SK-N-SH (cell line): ENCODE measurements around the gene FBXL7. TPM values are rescaled to one million over a fixed set of nuclear protein-coding genes. Genes with fewer than 3 reads are reported as not detected.

Source experiments
- CTCF ChIA-PET: fragments of 300-600, 350-600 bp; formaldehyde crosslinking; extraction: SDS; loops from one replicate; lab custom pipeline; 2021; lab: Yijun Ruan, JAX
- POLR2A ChIA-PET: fragments of 350-600 bp; sonication (Branson Sonifier 250); formaldehyde crosslinking; extraction: SDS; loops from one replicate; lab custom pipeline; 2020; ENCODE audit warnings: antibody characterized with exemption, inconsistent platforms; lab: Yijun Ruan, JAX
- DNase-seq: peaks from one replicate; pipeline ENCODE4 v3.0.0; 2012
- H2AFZ ChIP-seq: fragments of 200-600 bp; sonication (generic); 2 replicates; pipeline ENCODE4 v1.8.1; 2016; ENCODE audit warnings: antibody characterized with exemption, mild to moderate bottlenecking, low read depth
- H3F3A ChIP-seq: fragments of 200-600 bp; sonication (generic); replicated peaks from 2 replicates; pipeline ENCODE3; 2016; ENCODE audit warnings: antibody characterized with exemption, mild to moderate bottlenecking; ENCODE audit not compliant: insufficient read depth
- H3K27ac ChIP-seq, 2 experiments: fragments of 200-500 bp in 1 of 2; fragments of 200-600 bp in 1 of 2; sonication (Bioruptor generic) in 1 of 2; sonication (generic), shearing (Covaris generic) in 1 of 2; 2 replicates each; pipeline versions ENCODE4 v1.5.1 to v1.6.1; 2014 to 2016; ENCODE audit warnings: low read depth in 2 of 2, inconsistent platforms in 1 of 2, low read length in 1 of 2, mild to moderate bottlenecking in 1 of 2, mixed read lengths in 1 of 2
- H3K27me3 ChIP-seq: fragments of 200-600 bp; sonication (generic), shearing (Covaris generic); 2 replicates; pipeline ENCODE4 v1.6.1; 2016; ENCODE audit warnings: mixed run types; ENCODE audit not compliant: insufficient read depth
- H3K36me3 ChIP-seq, 2 experiments: fragments of 200-500 bp in 1 of 2; fragments of 200-600 bp in 1 of 2; sonication (Bioruptor generic) in 1 of 2; sonication (generic) in 1 of 2; replicated peaks in 1 of 2; 2 replicates each; pipeline versions ENCODE3 to v1.5.1; 2014 to 2016; ENCODE audit warnings: low read length in 1 of 2, mild to moderate bottlenecking in 1 of 2; ENCODE audit not compliant: insufficient read depth in 2 of 2, control insufficient read depth in 1 of 2
- H3K4me1 ChIP-seq, 2 experiments: fragments of 200-500 bp in 1 of 2; fragments of 200-600 bp in 1 of 2; sonication (Bioruptor generic) in 1 of 2; sonication (generic), shearing (Covaris generic) in 1 of 2; 2 replicates each; pipeline versions ENCODE4 v1.5.1 to v1.6.1; 2014 to 2016; ENCODE audit warnings: low read depth in 1 of 2, low read length in 1 of 2, mixed run types in 1 of 2; ENCODE audit not compliant: insufficient read depth in 2 of 2, control insufficient read depth in 1 of 2
- H3K4me2 ChIP-seq: fragments of 200-600 bp; sonication (generic), shearing (Covaris generic); 2 replicates; pipeline ENCODE4 v1.6.1; 2017; ENCODE audit warnings: mixed run types
- H3K4me3 ChIP-seq, 2 experiments: fragments of 200-500 bp in 1 of 2; fragments of 200-600 bp in 1 of 2; sonication (Bioruptor generic) in 1 of 2; sonication (generic), shearing (Covaris generic) in 1 of 2; 2 replicates each; pipeline versions ENCODE4 v1.5.1 to v1.8.1; 2014 to 2016; ENCODE audit warnings: low read depth in 2 of 2, inconsistent platforms in 1 of 2, low read length in 1 of 2, mild to moderate bottlenecking in 1 of 2, mixed read lengths in 1 of 2, moderate library complexity in 1 of 2
- H3K79me2 ChIP-seq: fragments of 200-600 bp; sonication (generic); 2 replicates; pipeline ENCODE4 v1.8.1; 2017; ENCODE audit warnings: mild to moderate bottlenecking; ENCODE audit not compliant: insufficient read depth
- H3K9ac ChIP-seq: fragments of 200-600 bp; sonication (generic); 2 replicates; pipeline ENCODE4 v1.6.1; 2017; ENCODE audit warnings: mixed run types
- H3K9me2 ChIP-seq: fragments of 200-600 bp; sonication (generic); 2 replicates; pipeline ENCODE4 v1.6.1; 2017; ENCODE audit warnings: mixed run types
- H3K9me3 ChIP-seq: fragments of 200-600 bp; sonication (generic); 2 replicates; pipeline ENCODE4 v1.6.1; 2017; ENCODE audit warnings: mixed run types, mild to moderate bottlenecking, moderate library complexity
- H4K20me1 ChIP-seq: fragments of 200-600 bp; sonication (generic); 2 replicates; pipeline ENCODE4 v1.6.1; 2017; ENCODE audit warnings: mild to moderate bottlenecking, mixed run types; ENCODE audit not compliant: insufficient read depth
- CHD2 ChIP-seq: fragments of 150-350 bp; IDR thresholded peaks from 2 replicates; pipeline ENCODE4 v1.6.1; 2018; ENCODE audit warnings: low read length; ENCODE audit not compliant: partially characterized antibody
- CTCF ChIP-seq: fragments of 200-600 bp; sonication (generic); IDR thresholded peaks from 2 replicates; pipeline ENCODE4 v1.6.1; 2017; ENCODE audit warnings: antibody characterized with exemption, mild to moderate bottlenecking, moderate library complexity
- FOXJ3 ChIP-seq: sonication (generic); formaldehyde crosslinking; IDR thresholded peaks from 2 replicates; pipeline ENCODE4 v1.5.1; 2020; ENCODE audit warnings: mild to moderate bottlenecking, missing genetic modification reagents
- FOXM1 ChIP-seq: IDR thresholded peaks from 2 replicates; pipeline ENCODE4 v1.4.0; 2012; ENCODE audit warnings: low read depth, mild to moderate bottlenecking
- GABPA ChIP-seq: IDR thresholded peaks from 2 replicates; pipeline ENCODE4 v1.4.0; 2012; ENCODE audit warnings: low read depth, mild to moderate bottlenecking
- GATA2 ChIP-seq: sonication (generic); formaldehyde crosslinking; IDR thresholded peaks from 2 replicates; pipeline ENCODE4 v1.5.0; 2020; ENCODE audit warnings: mild to moderate bottlenecking, missing genetic modification reagents
- JUND ChIP-seq: IDR thresholded peaks from 2 replicates; pipeline ENCODE4 v1.4.0; 2012
- MAX ChIP-seq: IDR thresholded peaks from 2 replicates; pipeline ENCODE4 v1.4.0; 2012; ENCODE audit warnings: low read depth
- MXI1 ChIP-seq: IDR thresholded peaks from 2 replicates; pipeline ENCODE4 v1.6.1; 2012; ENCODE audit warnings: mild to moderate bottlenecking, low read depth, low read length, improper control_type of control experiment
- NFIC ChIP-seq: IDR thresholded peaks from 2 replicates; pipeline ENCODE4 v1.4.0; 2012; ENCODE audit warnings: borderline replicate concordance
- NRF1 ChIP-seq: IDR thresholded peaks from 2 replicates; pipeline ENCODE4 v1.6.1; 2012; ENCODE audit warnings: low read depth, mild to moderate bottlenecking, low read length
- PBX3 ChIP-seq: IDR thresholded peaks from 2 replicates; pipeline ENCODE4; 2012
- POLR2AphosphoS5 ChIP-seq: IDR thresholded peaks from 2 replicates; pipeline ENCODE4 v1.6.1; 2012; ENCODE audit warnings: low read depth, low read length
- REST ChIP-seq: IDR thresholded peaks from 2 replicates; pipeline ENCODE4 v1.6.1; 2012; ENCODE audit warnings: mild to moderate bottlenecking, low read depth, low read length, moderate library complexity
- RXRA ChIP-seq: IDR thresholded peaks from 2 replicates; pipeline ENCODE4 v1.4.0; 2012; ENCODE audit warnings: low read depth, mild to moderate bottlenecking, borderline replicate concordance
- SMC3 ChIP-seq: IDR thresholded peaks from 2 replicates; pipeline ENCODE4 v1.6.1; 2012; ENCODE audit warnings: low read depth, low read length, improper control_type of control experiment
- USF1 ChIP-seq: IDR thresholded peaks from 2 replicates; pipeline ENCODE4 v1.4.0; 2012; ENCODE audit warnings: low read depth, borderline replicate concordance
- ZBTB33 ChIP-seq: IDR thresholded peaks from 2 replicates; pipeline ENCODE4 v1.4.0; 2012; ENCODE audit warnings: low read depth, borderline replicate concordance
- WGBS: methylation state at CpG from one replicate; pipeline ENCODE4 v1.1.6; 2017; ENCODE audit warnings: low lambda C conversion rate; 5-methylcytosine and 5-hydroxymethylcytosine counted together
- polyA plus RNA-seq, 3 experiments: library from polyadenylated mRNA; depleted of rRNA; stranded (reverse); fragments of >200 nt; gene quantifications; 2 replicates each; pipeline ENCODE4 v1.2.3, GENCODE V29; 2012

Gene FBXL7
- polyA plus RNA-seq, 1 of the 3 experiments (the other 2 are of a cell fraction) = 7.0 TPM

- Histone ChIP-seq H3K27ac (no peak overlapping the region), H3F3A (no peaks in the 10 kb centered on the region), H3K4me2 (no peak overlapping the region), H3K4me3 (no peak overlapping the region), H4K20me1 (no peaks in the 10 kb centered on the region), H2AFZ (no peak overlapping the region), H3K4me1 (no peaks in the 10 kb centered on the region; a peak in 2 of 4 replicates), H3K79me2 (no peaks in the 10 kb centered on the region), H3K9ac (no peak overlapping the region), H3K9me2 (no peaks in the 10 kb centered on the region), H3K9me3 (no peaks in the 10 kb centered on the region), H3K36me3 (peaks cover 15 to 20% of the 10 kb centered on the region in 2 experiments), H3K27me3 (no peaks in the 10 kb centered on the region)
- no peak for DNase-seq
- 77% methylated on average over 2 of the region's 2 CpGs for WGBS
- ChIA-PET CTCF (no interaction called here), POLR2A (no interaction called here)
- TF ChIP-seq REST (no peak), POLR2AphosphoS5 (no peak), USF1 (no peak), FOXJ3 (CRISPR knock-in tag) (no peak), NRF1 (no peak), ZBTB33 (no peak), JUND (no peak), GATA2 (CRISPR knock-in tag) (no peak), FOXM1 (no peak), GABPA (no peak), RXRA (no peak), NFIC (no peak)
Observed at GRCh38 chr5:15943487-15943886, 443.5 kb downstream of the FBXL7 start.

GRCh38 chr5:15946026-15946425, 446.0 kb downstream of the FBXL7 start:
- H3K27ac ChIP-seq = no peak overlapping the region; a peak in 1 of 4 replicates
- no peak overlapping the region for H3K4me3 ChIP-seq
- H4K20me1 ChIP-seq = no peaks in the 10 kb centered on the region
- H3K9me3 ChIP-seq = no peaks in the 10 kb centered on the region
- H3K79me2 ChIP-seq = no peaks in the 10 kb centered on the region
- CTCF ChIA-PET = interaction anchor here (1.0 to 1.1 kb wide), 2 partner anchors 13 to 198 kb away, joined by 3 read pairs; no protein-coding TSS in a partner anchor
- H2AFZ ChIP-seq = no peak overlapping the region
- no peaks in the 10 kb centered on the region for H3F3A ChIP-seq
- no peaks in the 10 kb centered on the region; a peak in 1 of 4 replicates for H3K4me1 ChIP-seq
- POLR2A ChIA-PET = no interaction called here
- H3K4me2 ChIP-seq = no peak overlapping the region
- peaks cover 6 to 18% of the 10 kb centered on the region in 2 experiments for H3K36me3 ChIP-seq
- H3K27me3 ChIP-seq = no peaks in the 10 kb centered on the region
- no peak for DNase-seq
- no peaks in the 10 kb centered on the region for H3K9me2 ChIP-seq
- WGBS = 98% methylated on average over 3 of the region's 3 CpGs
- H3K9ac ChIP-seq = no peak overlapping the region
- TF ChIP-seq MXI1 (no peak), MAX (no peak), CTCF (no peak), CHD2 (no peak), PBX3 (no peak), SMC3 (no peak), USF1 (no peak)
